HepG2 (cell line): ENCODE measurements around the gene HDAC5. TPM values are rescaled to one million over a fixed set of nuclear protein-coding genes. Genes with fewer than 3 reads are reported as not detected.

Experiments used
- ATF3 ChIP-seq: sonication (generic); formaldehyde crosslinking; IDR thresholded peaks from 2 replicates; pipeline ENCODE4 v1.4.0; 2020; ENCODE audit warnings: missing genetic modification reagents
- CHD4 ChIP-seq: fragments of 200-600 bp; sonication (generic); IDR thresholded peaks from 2 replicates; pipeline ENCODE4 v1.7.0; 2017; ENCODE audit warnings: mild to moderate bottlenecking, low read length, borderline replicate concordance
- HNF1A ChIP-seq, 2 experiments: sonication (generic) in 1 of 2; formaldehyde crosslinking in 1 of 2; IDR thresholded peaks; 2 replicates each; pipeline versions ENCODE4 v1.4.0 to v1.6.1; 2016 to 2020; ENCODE audit warnings: borderline replicate concordance in 1 of 2, low read depth in 1 of 2, mild to moderate bottlenecking in 1 of 2, missing genetic modification reagents in 1 of 2
- IRF9 ChIP-seq: sonication (generic); formaldehyde crosslinking; IDR thresholded peaks from 2 replicates; pipeline ENCODE4 v1.8.0; 2022; ENCODE audit warnings: missing genetic modification reagents, mild to moderate bottlenecking, borderline replicate concordance
- LRRFIP1 ChIP-seq: sonication (generic); formaldehyde crosslinking; conservative IDR thresholded peaks from 2 replicates; pipeline ENCODE4 v1.4.0; 2020; ENCODE audit warnings: missing genetic modification reagents
- NRL ChIP-seq: sonication (generic); formaldehyde crosslinking; IDR thresholded peaks from 2 replicates; pipeline ENCODE4 v1.5.0; 2020; ENCODE audit warnings: missing genetic modification reagents, mild to moderate bottlenecking, moderate library complexity, borderline replicate concordance
- PRMT3 ChIP-seq: sonication (generic); formaldehyde crosslinking; IDR thresholded peaks from 2 replicates; pipeline ENCODE4 v1.8.1; 2022; ENCODE audit warnings: low read depth, mild to moderate bottlenecking, moderate library complexity, missing genetic modification reagents, borderline replicate concordance
- RBFOX2 ChIP-seq: fragments of 200-400 bp; formaldehyde crosslinking; IDR thresholded peaks from 2 replicates; pipeline ENCODE4 v1.6.1; 2017; ENCODE audit warnings: low read depth, mild to moderate bottlenecking, low read length
- TEAD3 ChIP-seq: optimal IDR thresholded peaks from 2 replicates; pipeline ENCODE3; 2016; ENCODE audit warnings: borderline replicate concordance
- THAP7 ChIP-seq: sonication (generic); formaldehyde crosslinking; IDR thresholded peaks from 2 replicates; pipeline ENCODE4 v1.8.1; 2023; ENCODE audit warnings: mild to moderate bottlenecking, missing genetic modification reagents
- TP53 ChIP-seq: sonication (generic); formaldehyde crosslinking; conservative IDR thresholded peaks from 2 replicates; pipeline ENCODE4 v1.4.0; 2020; ENCODE audit warnings: missing genetic modification reagents
- ZNF552 ChIP-seq: sonication (generic); formaldehyde crosslinking; IDR thresholded peaks from 2 replicates; pipeline ENCODE4 v1.9.0; 2022; ENCODE audit warnings: missing genetic modification reagents, mild to moderate bottlenecking, borderline replicate concordance
- ZNF574 ChIP-seq: sonication (generic); formaldehyde crosslinking; IDR thresholded peaks from 2 replicates; pipeline ENCODE4 v1.4.0; 2020; ENCODE audit warnings: missing genetic modification reagents
- polyA plus RNA-seq, 8 experiments: library from polyadenylated mRNA; depleted of rRNA in 3 of 8; stranded (reverse) in 7 of 8; unstranded in 1 of 8; fragments of >200 nt; fragmentation: Illumina TruSeq in 4 of 8; extraction: Trizol in 4 of 8; gene quantifications; 2 replicates each; pipeline versions ENCODE4 v1.2.1 to v1.2.3, GENCODE V29; 2011 to 2016; ENCODE audit warnings: low read depth in 4 of 8, missing spikeins in 1 of 8, mixed read lengths in 1 of 8; ENCODE audit not compliant: insufficient read depth in 1 of 8
- total RNA-seq, 5 experiments: library from RNA; depleted of rRNA; stranded (reverse); fragments of >200 nt; fragmentation: Illumina TruSeq; extraction: Trizol; gene quantifications; 2 replicates each; pipeline ENCODE4 v1.2.3, GENCODE V29; 2016; ENCODE audit warnings: low read depth in 1 of 5

HDAC5 gene
- total and polyA plus RNA-seq, 2 of the 13 experiments (the other 11 are each of a cell fraction or from before 2014, with no cell fraction given), result 46.4 to 85.4 TPM

GRCh38 chr17:44083250-44083849 lies 40.1 kb downstream of the HDAC5 start (continued):
- TF ChIP-seq ZNF552 (CRISPR knock-in tag) (no peak), TP53 (CRISPR knock-in tag) (no peak), LRRFIP1 (CRISPR knock-in tag) (no peak), ZNF574 (CRISPR knock-in tag) (peak; percentile 65; the same call in 1 of the 2 replicates), CHD4 (no peak), NRL (CRISPR knock-in tag) (peak; percentile 69), ATF3 (CRISPR knock-in tag) (0 out of 2 replicates have a peak, but pooled peaks have one; percentile 38), RBFOX2 (no peak), IRF9 (no peak), THAP7 (CRISPR knock-in tag) (no peak), PRMT3 (CRISPR knock-in tag) (no peak; the same call in 1 of the 2 replicates), TEAD3 (peak; percentile 69), HNF1A (IDR thresholded peaks at IDR 0.05; ENCODE audit: low read depth) (no peak), HNF1A (CRISPR knock-in tag; IDR thresholded peaks at IDR 0.05; ENCODE audit: borderline replicate concordance) (0 out of 2 replicates have a peak, but pooled peaks have one; percentile 32)
